ENCODE results near the gene RNF166. TPM values are rescaled to one million over a fixed set of nuclear protein-coding genes. Genes with fewer than 3 reads are reported as not detected.

RNF166 gene
- polyA plus RNA-seq, 4 donors, result 17.0 to 25.4 (median 19.7) TPM

- DNase-seq (ENCODE audit: low read depth in 4 of 4, low spot score in 2 of 4), result no peak
Measured at GRCh38 chr16:88695218-88695617, 11.0 kb downstream of the RNF166 start.

- DNase-seq (ENCODE audit: low read depth in 4 of 4, low spot score in 2 of 4), result no peak
Measured at GRCh38 chr16:88694221-88695087, 11.8 kb downstream of the RNF166 start.

- DNase-seq (ENCODE audit: low read depth in 4 of 4, low spot score in 2 of 4), result no peak
Measured at GRCh38 chr16:88693420-88694177, 12.6 kb downstream of the RNF166 start.

- no peak for DNase-seq (ENCODE audit: low read depth in 4 of 4, low spot score in 2 of 4)
Measured at GRCh38 chr16:88692861-88693260, 13.3 kb downstream of the RNF166 start.

GRCh38 chr16:88691924-88692560 is 14.2 kb downstream of the RNF166 start:
- DNase-seq (ENCODE audit: low read depth in 4 of 4, low spot score in 2 of 4), result no peak

- no peak for DNase-seq (ENCODE audit: low read depth in 4 of 4, low spot score in 2 of 4)
Measured at GRCh38 chr16:88691129-88691813, 14.9 kb downstream of the RNF166 start.

- DNase-seq (ENCODE audit: low read depth in 4 of 4, low spot score in 2 of 4), result no peak
Measured at GRCh38 chr16:88690341-88691128, 15.7 kb downstream of the RNF166 start.

GRCh38 chr16:88688013-88688778 is 18.0 kb downstream of the RNF166 start:
- DNase-seq (ENCODE audit: low read depth in 4 of 4, low spot score in 2 of 4), result no peak

GRCh38 chr16:88687676-88688012 is 18.6 kb downstream of the RNF166 start:
- no peak for DNase-seq (ENCODE audit: low read depth in 4 of 4, low spot score in 2 of 4)

GRCh38 chr16:88687254-88687576 is 19.0 kb downstream of the RNF166 start:
- no peak for DNase-seq (ENCODE audit: low read depth in 4 of 4, low spot score in 2 of 4)

- DNase-seq (ENCODE audit: low read depth in 4 of 4, low spot score in 2 of 4), result peak in 1 of 4 donors; percentile 61
Measured at GRCh38 chr16:88686439-88687253, 19.6 kb downstream of the RNF166 start, which contains the start of gene SNAI3. Gene SNAI3, minus strand, starts transcription at chr16:88686507. Its CDS starts 101 bp downstream, at chr16:88686406.

GRCh38 chr16:88686062-88686438 is 20.2 kb downstream of the RNF166 start:
- DNase-seq (ENCODE audit: low read depth in 4 of 4, low spot score in 2 of 4), result no peak

GRCh38 chr16:88685156-88686061 is 20.8 kb downstream of the RNF166 start:
- DNase-seq (ENCODE audit: low read depth in 4 of 4, low spot score in 2 of 4), result no peak

- DNase-seq (ENCODE audit: low read depth in 4 of 4, low spot score in 2 of 4), result no peak
Measured at GRCh38 chr16:88684569-88685155, 21.5 kb downstream of the RNF166 start.

GRCh38 chr16:88681709-88682451 is 24.3 kb downstream of the RNF166 start:
- no peak for DNase-seq (ENCODE audit: low read depth in 4 of 4, low spot score in 2 of 4)

- no peak for DNase-seq (ENCODE audit: low read depth in 4 of 4, low spot score in 2 of 4)
Measured at GRCh38 chr16:88681084-88681680, 25.0 kb downstream of the RNF166 start.

Measured in left renal cortex interstitium (tissue), 4 donors.